Inferior parietal cortex (tissue), 1 donor: ENCODE measurements around the gene FGF3.

Experiments used
- DNase-seq: peaks from one replicate; pipeline ENCODE4 v3.0.0-alpha.2; 2016; ENCODE audit errors: extremely low spot score

The FGF3 gene

DNA sequence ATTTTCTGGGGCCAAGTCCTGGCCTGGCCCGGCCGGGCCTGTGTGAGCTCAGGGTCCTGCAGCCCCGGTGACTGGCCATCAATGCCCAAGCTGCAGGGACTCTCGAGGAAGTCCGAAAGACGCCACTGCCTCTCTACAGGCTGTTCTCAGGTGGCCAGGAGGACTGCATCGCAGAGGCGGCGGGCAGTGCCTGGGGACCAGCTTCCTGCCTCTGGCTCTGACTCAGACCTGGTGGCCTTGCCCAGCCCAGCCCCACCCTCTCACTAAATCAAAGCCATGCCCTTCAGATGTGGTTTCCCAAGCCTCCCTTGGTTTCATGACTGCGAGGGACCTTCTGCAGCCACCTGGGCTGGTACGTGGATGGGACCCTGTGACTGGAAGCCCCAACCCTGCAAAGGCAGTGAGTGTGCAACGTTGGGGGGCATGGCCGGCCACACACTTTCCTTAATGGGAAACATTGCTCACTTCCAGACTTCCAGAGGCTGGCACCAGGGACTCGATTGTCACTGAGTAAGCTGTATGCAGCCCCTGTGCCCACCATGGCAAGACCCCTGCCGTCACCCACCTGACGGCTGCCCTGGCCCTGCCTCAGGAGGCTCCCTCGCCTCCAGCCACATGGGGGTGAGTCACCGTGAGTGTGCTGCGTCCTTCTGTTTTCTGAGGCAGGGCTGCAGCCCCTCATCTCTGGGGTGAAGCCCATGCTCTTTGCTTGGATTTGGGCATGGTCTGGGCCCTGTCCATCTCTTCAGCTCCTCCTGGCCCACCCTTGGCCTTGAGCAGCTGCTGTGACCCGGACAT lies 6.0 kb upstream of the FGF3 start:
- no peak for DNase-seq

DNA sequence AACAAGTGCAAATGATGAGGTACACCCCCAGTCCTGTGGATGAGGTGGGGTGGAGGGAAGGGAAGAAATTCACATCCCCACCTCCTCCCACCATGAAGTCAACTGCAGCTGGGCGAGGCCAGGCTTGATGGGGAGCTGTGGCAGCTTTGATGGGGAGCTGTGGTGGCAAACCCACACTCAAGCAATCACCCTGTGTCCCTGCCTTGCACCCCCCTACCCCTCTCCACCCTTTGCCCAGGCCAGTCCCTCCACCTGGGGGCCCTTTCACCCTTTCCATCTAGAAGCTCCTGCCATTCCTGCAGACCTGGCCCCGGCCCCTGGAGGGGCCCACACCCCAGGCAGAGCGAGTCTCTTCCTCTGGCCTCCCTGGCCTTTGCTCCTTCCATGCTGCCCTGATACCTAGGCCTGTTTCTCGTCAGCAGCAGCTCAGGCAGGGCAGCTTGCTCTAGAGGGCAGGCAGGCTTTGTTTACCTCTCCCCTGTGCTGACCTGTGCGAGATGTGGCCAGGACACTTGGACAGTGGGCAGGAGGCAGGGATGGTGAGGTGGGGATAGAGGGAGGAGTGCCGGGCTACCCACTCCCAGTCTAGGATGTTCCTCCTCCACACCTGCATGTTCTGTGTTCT lies 4.5 kb upstream of the FGF3 start:
- DNase-seq, result no peak

GRCh38 chr11:69822676-69823494 lies 3.7 kb upstream of the FGF3 start:
- DNase-seq, result no peak

GRCh38 chr11:69821511-69822040 lies 2.4 kb upstream of the FGF3 start:
- no peak for DNase-seq

GRCh38 chr11:69820441-69820840 lies 1.2 kb upstream of the FGF3 start:
- no peak for DNase-seq

DNA sequence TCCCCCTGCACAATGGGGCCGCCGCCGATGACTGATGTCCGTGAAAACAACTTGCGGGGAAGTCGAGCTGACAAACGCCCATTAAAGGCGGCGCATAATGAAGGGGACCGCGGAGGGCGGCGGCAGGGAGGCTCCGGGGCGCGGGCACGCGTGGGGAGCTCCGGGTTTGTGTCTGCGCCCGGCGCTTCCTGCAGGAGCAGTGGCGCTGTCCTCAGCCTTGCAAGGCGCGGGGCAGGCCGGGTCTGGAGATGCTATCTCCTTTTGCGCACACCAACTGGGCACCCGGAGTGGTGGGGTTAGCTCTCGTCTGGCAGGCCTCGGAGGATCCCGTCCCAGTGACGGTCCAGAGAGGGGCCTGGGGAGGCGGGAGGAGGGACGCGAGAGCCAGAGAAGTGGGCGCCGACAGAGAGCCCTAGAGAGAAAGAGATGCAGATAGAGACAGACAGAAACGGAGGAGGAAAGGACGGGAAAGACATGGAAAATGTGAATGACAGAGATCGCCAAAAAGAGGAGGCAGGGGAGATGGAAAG lies 390 bp upstream of the FGF3 start:
- no peak for DNase-seq

DNA sequence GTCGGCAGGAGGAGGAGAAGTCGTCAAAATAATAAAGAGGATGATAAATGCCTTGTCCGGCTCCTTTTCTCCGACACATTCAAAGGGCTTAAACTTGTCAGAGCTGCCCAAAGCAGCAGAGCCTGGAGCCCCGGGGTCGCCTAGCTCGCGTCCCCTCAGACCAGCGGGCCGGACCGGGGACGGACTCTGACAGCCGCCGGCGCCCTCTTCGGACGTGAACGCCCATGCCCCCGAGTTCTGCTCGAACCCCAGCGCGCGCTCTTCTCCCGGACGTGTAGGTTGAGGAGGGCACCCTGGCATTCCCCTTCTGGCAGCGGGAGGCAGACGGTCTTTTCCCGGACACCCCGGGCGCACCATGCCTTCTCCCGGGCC lies 999 bp downstream of the FGF3 start:
- no peak for DNase-seq

DNA sequence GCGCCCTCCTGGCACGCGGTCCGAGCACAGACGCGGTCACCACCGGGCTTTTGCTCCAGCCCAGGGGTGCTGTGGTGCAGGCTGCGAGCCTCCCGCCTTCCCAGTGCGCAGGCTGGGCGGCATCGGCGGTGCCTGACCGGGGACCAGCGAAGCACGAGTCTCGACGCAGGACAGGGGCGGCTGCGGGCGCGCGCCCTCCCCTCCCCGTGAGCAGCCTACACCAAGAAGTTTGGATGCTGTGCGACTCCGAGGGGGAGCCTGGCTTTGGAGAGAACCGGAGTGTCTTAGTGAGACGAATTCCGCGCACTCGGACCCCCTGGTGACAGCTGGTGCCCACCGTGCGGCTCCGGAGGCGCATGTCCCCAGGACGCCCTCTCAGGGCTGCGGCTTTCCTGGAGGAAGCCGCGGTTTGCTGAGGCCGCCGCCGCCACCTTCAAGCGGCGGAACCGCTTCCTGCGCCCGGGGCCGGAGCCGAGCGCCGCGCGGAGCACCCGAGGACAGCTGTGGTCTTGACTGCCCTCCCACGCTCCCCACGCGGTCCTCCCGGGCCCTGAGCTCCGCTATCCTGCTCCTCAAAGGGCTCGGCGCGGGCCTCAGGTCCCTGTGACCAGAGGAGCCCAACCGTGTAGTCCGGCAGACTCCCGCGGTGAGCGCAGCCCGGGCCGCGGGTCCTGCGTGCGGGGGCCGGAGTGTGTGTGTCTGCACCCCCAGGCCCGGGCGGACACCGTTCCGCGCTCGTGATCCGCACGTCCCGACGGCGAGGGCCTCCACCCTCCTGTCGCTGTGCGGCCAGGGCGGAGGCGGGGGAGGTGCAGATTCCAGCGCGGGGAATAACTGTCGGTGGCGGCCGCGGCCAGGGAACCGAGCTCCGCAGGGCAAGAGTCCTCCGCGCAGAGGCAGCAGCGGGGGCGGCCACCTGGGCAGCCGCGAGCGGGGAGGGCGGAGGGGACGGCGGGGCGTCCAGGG lies 1.7 kb downstream of the FGF3 start:
- DNase-seq, result no peak

- no peak for DNase-seq
These were observed 2.5 kb downstream of the FGF3 start for GRCh38 chr11:69816671-69817070.

GRCh38 chr11:69815973-69816372 lies 3.2 kb downstream of the FGF3 start:
- no peak for DNase-seq

DNA sequence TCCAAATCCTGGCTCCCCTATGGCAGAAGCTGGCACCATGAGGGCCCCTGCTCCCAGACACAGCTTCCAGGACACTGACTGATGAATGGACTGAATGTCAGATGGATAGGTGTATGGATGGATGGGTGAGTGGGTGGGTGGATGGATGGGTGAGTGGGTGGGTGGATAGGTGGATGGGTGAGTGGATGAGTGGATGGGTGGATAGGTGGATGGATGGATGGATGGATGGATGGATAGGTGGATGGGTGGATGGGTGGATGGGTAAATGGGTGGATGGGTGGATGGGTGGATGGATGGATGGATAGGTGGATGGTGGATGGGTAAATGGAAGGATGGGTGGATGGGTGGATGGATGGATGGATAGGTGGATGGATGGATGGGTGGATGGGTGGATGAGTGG lies 4.3 kb downstream of the FGF3 start:
- no peak for DNase-seq

DNA sequence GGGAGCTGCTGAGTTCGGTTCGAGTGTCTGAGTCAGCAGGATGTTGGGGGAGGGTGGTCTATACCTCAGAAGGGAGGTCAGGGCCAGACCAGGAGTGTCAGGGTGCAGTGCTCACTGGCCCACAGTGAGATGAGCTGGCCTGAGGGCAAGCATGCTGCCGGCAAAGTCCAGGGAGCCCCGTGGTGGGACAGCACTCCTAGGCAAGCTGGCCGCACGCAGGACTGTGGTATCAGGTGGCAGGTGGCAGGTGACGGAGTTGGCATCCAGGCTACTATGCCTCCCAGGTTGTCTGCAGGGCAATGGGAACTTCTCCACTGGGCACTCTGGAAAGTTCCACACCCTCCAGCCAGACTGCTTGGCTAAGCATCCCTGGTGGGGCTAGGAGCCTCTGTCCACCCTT lies 4.8 kb downstream of the FGF3 start:
- no peak for DNase-seq

GRCh38 chr11:69813839-69814238 lies 5.4 kb downstream of the FGF3 start:
- DNase-seq, result no peak

DNA sequence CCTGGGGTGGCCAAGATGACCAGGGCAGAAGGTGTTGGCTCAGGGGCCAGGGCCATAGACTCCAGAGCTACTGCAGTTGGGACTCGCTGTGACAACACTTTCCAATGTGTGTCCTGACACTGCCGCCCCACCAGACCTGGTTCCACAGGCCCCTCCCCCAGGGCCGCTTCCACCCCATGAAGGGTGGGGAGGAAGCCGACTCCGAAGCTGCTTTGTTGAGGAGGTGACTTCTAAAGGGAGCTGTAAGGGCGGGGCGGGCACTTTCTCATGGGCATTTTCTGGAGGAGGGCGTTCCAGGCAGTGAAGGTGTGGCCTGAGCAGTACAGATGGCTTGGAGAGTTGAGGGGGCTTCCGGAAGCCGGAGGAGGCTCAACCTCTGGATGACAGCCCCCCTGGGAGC lies 6.3 kb downstream of the FGF3 start:
- no peak for DNase-seq

DNA sequence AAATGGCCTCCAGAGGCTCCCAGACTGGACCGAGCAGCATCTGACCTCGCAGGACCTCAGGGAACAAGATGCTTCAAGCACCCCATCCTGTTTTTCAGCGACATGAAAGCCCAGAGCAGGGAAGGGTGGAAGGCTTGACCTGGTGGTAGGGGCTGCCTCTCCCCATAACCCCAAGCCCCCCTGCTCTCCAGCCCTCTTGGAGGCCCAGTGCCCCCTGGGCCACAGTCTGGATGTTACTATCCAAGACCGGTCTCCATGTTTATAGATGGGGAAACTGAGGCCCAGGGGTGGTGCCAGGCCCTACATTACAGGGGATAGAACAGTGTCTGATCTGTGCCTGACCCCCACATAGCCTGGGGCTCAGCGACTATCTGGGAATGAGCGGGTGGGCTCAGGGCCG lies 7.0 kb downstream of the FGF3 start:
- no peak for DNase-seq

DNA sequence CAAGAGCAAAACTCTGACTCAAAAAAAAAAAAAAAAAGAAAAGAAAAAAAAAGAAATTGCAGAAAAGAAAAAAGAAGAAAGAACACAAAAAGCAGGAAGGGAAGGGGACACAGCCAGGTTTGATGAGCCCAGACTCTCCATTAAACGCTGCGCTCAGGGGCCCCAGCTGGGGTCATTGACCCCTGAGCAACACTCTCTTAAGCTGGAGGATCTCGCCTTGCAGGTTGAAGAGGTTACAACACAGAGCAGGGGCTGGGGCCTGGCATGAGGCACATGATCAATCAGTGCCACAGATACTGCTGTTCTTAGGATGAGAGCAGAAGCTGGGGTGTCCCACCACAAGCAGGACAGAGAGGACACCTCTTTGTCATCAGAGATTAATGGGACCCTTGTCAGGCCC lies 7.8 kb downstream of the FGF3 start:
- no peak for DNase-seq

DNA sequence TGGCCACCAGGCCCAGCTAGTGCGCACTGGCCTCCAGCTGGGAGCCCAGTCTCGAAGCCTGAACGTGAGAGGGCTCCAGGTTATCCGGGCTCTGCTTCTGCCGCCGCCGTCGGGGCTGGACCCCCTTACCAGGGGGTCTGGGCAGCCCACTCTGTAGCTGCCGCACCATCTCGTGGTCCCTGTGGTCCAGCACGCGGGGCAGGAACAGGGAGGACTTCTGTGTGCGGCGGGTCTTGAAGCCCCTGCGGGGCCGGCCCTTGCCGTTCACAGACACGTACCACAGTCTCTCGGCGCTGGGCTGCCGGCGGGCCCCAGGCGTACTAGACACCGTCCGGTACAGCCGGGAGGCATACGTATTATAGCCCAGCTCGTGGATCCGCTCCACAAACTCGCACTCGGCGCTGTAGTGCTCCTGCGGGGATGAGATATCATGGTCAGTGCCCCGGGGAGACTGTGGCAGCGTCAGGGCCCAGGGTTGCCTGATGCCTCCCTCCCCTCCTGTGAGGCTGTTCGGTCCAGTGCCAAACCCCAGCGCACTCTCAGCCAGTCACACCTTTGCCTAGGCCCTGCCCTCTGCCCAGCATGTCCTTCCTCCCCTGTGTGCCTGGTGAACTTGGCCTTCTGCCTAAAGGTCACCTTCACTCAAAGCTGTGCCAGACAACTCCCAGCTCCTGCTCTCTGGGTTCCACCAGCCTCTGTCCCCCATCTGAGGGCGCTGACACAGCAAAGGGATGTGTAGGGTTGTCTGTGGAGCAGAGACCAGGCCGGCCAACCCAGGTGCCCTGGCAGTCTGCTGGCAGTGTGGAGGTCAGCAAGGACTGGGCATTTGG lies 8.7 kb downstream of the FGF3 start:
- DNase-seq, result no peak

DNA sequence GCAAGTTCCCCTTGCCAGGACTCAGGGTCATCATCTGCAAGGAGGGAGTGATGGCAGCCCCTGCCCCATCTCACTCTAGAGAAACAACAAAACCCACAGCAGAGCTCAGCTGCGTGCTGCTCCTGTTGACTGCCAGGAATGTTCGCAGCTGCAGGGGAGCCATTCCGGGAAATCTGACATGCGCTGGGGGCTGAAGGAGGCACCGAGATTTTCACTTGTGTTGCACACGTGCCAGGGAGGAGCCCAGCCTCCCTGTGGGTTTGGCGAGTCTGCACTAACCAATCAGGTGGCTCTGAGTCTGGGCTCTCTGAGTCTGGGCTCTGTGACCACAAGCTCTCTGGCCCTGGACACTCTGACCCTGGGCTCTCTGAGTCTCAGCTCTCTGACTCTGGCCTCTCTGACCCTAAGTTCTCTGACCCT lies 10.5 kb downstream of the FGF3 start:
- no peak for DNase-seq

DNA sequence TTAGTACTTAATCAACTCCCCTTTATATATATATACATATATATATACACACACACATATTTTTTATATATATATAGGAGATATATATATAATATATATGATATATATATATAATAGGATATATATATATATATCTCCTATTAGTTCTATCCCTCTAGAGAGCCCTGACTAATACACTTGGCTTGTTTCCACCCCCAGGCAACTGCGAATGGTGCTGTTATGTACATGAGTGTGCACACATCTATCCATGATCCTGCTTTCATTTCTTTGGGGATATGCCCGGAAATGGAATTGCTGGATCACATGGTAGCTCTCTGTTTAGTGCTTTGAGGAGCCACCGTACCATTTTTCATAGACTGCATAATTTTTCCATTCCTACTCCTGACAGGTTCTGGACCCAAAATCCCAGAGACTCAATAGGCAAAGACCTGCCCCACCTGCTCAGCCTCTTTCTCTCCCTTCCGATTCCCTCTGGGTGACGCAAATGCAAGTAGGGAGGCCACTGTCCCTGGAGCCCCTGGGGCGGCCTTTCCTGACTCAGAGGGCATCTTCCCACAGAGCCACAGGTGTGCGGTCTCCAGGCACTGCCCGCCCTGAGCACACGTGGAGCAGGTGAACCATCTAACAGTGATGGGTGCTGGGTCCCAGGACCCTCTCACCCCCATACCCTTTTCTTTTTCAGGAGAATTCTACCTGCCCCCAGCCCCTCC lies 12.0 kb downstream of the FGF3 start:
- DNase-seq, result no peak
